HG03066 (cell line): ENCODE measurements around the gene PDE9A.
"Not testable (repeated sequence)": the region's sequence is repeated elsewhere in the genome, so short reads cannot be mapped to it uniquely, and the experiment has no call there.

Experiments
- ATAC-seq: cut with Tn5 transposase; IDR thresholded peaks from one replicate; pipeline ENCODE4 v1.9.1; 2021; ENCODE audit warnings: low read depth; ENCODE audit not compliant: unreplicated experiment

Gene PDE9A

GRCh38 chr21:42704861-42705260, 51.4 kb downstream of the PDE9A start:
- no peak for ATAC-seq

GRCh38 chr21:42705346-42705745, 51.9 kb downstream of the PDE9A start:
- no peak for ATAC-seq

- ATAC-seq = no peak
These were observed 52.4 kb downstream of the PDE9A start for GRCh38 chr21:42705746-42706374.

GRCh38 chr21:42706765-42707164, 53.3 kb downstream of the PDE9A start:
- ATAC-seq = no peak

- ATAC-seq = no peak
These were observed 53.9 kb downstream of the PDE9A start for GRCh38 chr21:42707207-42707830.

- ATAC-seq = no peak
These were observed 54.7 kb downstream of the PDE9A start for GRCh38 chr21:42708107-42708506.

- not testable (repeated sequence) for ATAC-seq
These were observed 55.5 kb downstream of the PDE9A start for GRCh38 chr21:42708916-42709315.

- ATAC-seq = no peak
These were observed 58.2 kb downstream of the PDE9A start for GRCh38 chr21:42711667-42712066.

GRCh38 chr21:42715427-42715826, 62.0 kb downstream of the PDE9A start:
- ATAC-seq = not testable (repeated sequence)

GRCh38 chr21:42716074-42716473, 62.7 kb downstream of the PDE9A start:
- ATAC-seq = no peak

GRCh38 chr21:42720484-42720883, 67.1 kb downstream of the PDE9A start:
- ATAC-seq = not testable (repeated sequence)

GRCh38 chr21:42721341-42721824, 68.0 kb downstream of the PDE9A start:
- ATAC-seq = no peak

- no peak for ATAC-seq
These were observed 68.7 kb downstream of the PDE9A start for GRCh38 chr21:42722153-42722552.

GRCh38 chr21:42722808-42723473, 69.5 kb downstream of the PDE9A start:
- ATAC-seq = no peak

GRCh38 chr21:42724226-42724920, 71.0 kb downstream of the PDE9A start:
- ATAC-seq = no peak

- no peak for ATAC-seq
These were observed 72.1 kb downstream of the PDE9A start for GRCh38 chr21:42725416-42725930.

GRCh38 chr21:42731264-42732032, 78.0 kb downstream of the PDE9A start:
- ATAC-seq = no peak

- no peak for ATAC-seq
These were observed 78.6 kb downstream of the PDE9A start for GRCh38 chr21:42732033-42732410.

- no peak for ATAC-seq
These were observed 79.7 kb downstream of the PDE9A start for GRCh38 chr21:42733037-42733627.

GRCh38 chr21:42733874-42734273, 80.5 kb downstream of the PDE9A start:
- ATAC-seq = no peak
